K562 (cell line): ENCODE measurements around the gene EFEMP2.

Experiments
- CBX3 ChIP-seq, 2 experiments: IDR thresholded peaks; 1 replicate in 1 of 2; 2 replicates in 1 of 2; pipeline ENCODE4 v1.6.1; 2012; ENCODE audit warnings: inconsistent platforms in 2 of 2, low read length in 2 of 2, borderline replicate concordance in 1 of 2, control low read depth in 1 of 2
- CEBPG ChIP-seq, 3 experiments: fragments of 200-800 bp in 1 of 3; sonication (Bioruptor generic) in 1 of 3; sonication (generic) in 1 of 3; formaldehyde crosslinking in 1 of 3; IDR thresholded peaks in 2 of 3; conservative IDR thresholded peaks in 1 of 3; 2 replicates each; pipeline versions ENCODE4 v1.6.1 to v1.8.0; 2016 to 2022; ENCODE audit warnings: missing compliant biosample characterization in 2 of 3, missing genetic modification characterization in 2 of 3, mild to moderate bottlenecking in 1 of 3, missing genetic modification reagents in 1 of 3
- CTCF ChIP-seq, 3 experiments: IDR thresholded peaks in 2 of 3; conservative IDR thresholded peaks in 1 of 3; 2 replicates each; pipeline ENCODE4 v1.5.1; 2011 to 2012; ENCODE audit warnings: low read length in 3 of 3, mild to moderate bottlenecking in 3 of 3, control low read depth in 2 of 3, improper control_type of control experiment in 1 of 3, inconsistent platforms in 1 of 3, low read depth in 1 of 3, mixed read lengths in 1 of 3, moderate library complexity in 1 of 3; ENCODE audit not compliant: insufficient read depth in 2 of 3
- E2F5 ChIP-seq: sonication (generic); formaldehyde crosslinking; IDR thresholded peaks from 2 replicates; pipeline ENCODE4 v1.8.0; 2022; ENCODE audit warnings: mild to moderate bottlenecking, missing genetic modification reagents
- FOXM1 ChIP-seq, 2 experiments: fragments of 450-650 bp in 1 of 2; sonication (generic) in 1 of 2; formaldehyde crosslinking in 1 of 2; IDR thresholded peaks; 2 replicates each; pipeline versions ENCODE4 v1.6.1 to v1.9.0; 2017 to 2022; ENCODE audit warnings: low read depth in 2 of 2, mild to moderate bottlenecking in 2 of 2, missing genetic modification reagents in 1 of 2, moderate library complexity in 1 of 2
- GABPA ChIP-seq: fragments of 200-800 bp; sonication (Bioruptor generic); conservative IDR thresholded peaks from 2 replicates; pipeline ENCODE4 v1.6.1; 2016; ENCODE audit warnings: low read depth, missing genetic modification characterization, missing compliant biosample characterization
- GTF2F1 ChIP-seq: IDR thresholded peaks from 2 replicates; pipeline ENCODE4 v1.6.1; 2011; ENCODE audit warnings: low read depth, low read length, improper control_type of control experiment
- JUND ChIP-seq, 2 experiments: IDR thresholded peaks; 2 replicates in 1 of 2; 3 replicates in 1 of 2; pipeline ENCODE4 v1.6.1; 2011; ENCODE audit warnings: borderline replicate concordance in 2 of 2, low read depth in 2 of 2, low read length in 2 of 2, improper control_type of control experiment in 1 of 2, missing biosample characterization in 1 of 2, missing genetic modification characterization in 1 of 2, missing genetic modification reagents in 1 of 2
- KDM4B ChIP-seq, 2 experiments: fragments of 450-650 bp in 1 of 2; sonication (generic) in 1 of 2; IDR thresholded peaks; 2 replicates each; pipeline ENCODE4 v1.6.1; 2016 to 2017; ENCODE audit warnings: borderline replicate concordance in 2 of 2, antibody characterized with exemption in 1 of 2, low read depth in 1 of 2, mild to moderate bottlenecking in 1 of 2
- MCM5 ChIP-seq: fragments of 450-650 bp; IDR thresholded peaks from 2 replicates; pipeline ENCODE4 v1.6.1; 2016; ENCODE audit warnings: low read depth
- RAD21 ChIP-seq, 2 experiments: fragments of 250-450 bp in 1 of 2; fragments of 450-650 bp in 1 of 2; sonication (Bioruptor Pico) in 1 of 2; formaldehyde crosslinking in 1 of 2; IDR thresholded peaks in 1 of 2; conservative IDR thresholded peaks in 1 of 2; 2 replicates each; pipeline versions ENCODE4 v1.4.0 to v1.8.0; 2020 to 2022; ENCODE audit warnings: mild to moderate bottlenecking in 2 of 2, moderate library complexity in 1 of 2
- ZNF217 ChIP-seq: sonication (generic); formaldehyde crosslinking; IDR thresholded peaks from 2 replicates; pipeline ENCODE4 v1.8.0; 2022; ENCODE audit warnings: mild to moderate bottlenecking, missing genetic modification reagents
- ZNF23 ChIP-seq: fragments of 250-450 bp; sonication (Bioruptor Pico); IDR thresholded peaks from 2 replicates; pipeline ENCODE4 v1.4.0; 2020; ENCODE audit warnings: mild to moderate bottlenecking
- TF ChIP-seq, protein P1 (sequence below): sonication (generic); formaldehyde crosslinking; IDR thresholded peaks from 2 replicates; pipeline ENCODE4 v1.8.1; 2023; ENCODE audit warnings: mild to moderate bottlenecking, missing genetic modification reagents, moderate library complexity

GRCh38 chr11:65857853-65858680 lies 14.5 kb downstream of the EFEMP2 start, which contains the start of gene CFL1:
- no peak for TF ChIP-seq GABPA (tag)
- TF ChIP-seq MCM5 = no peak
- TF ChIP-seq FOXM1 (IDR thresholded peaks at IDR 0.05; ENCODE audit: low read depth) = no peak
- no peak for TF ChIP-seq FOXM1 (CRISPR knock-in tag; IDR thresholded peaks at IDR 0.05; ENCODE audit: low read depth)
- TF ChIP-seq RAD21 (CRISPR knock-in tag; conservative IDR thresholded peaks at IDR 0.05 in 1 of 2, IDR thresholded peaks at IDR 0.05 in 1 of 2) = no peak
- TF ChIP-seq CTCF (IDR thresholded peaks at IDR 0.05 in 2 of 3, conservative IDR thresholded peaks at IDR 0.05 in 1 of 3; ENCODE audit: insufficient read depth in 2 of 3, low read depth in 1 of 3, low read length in 3 of 3) = no peak; a peak in 1 of 6 replicates
- no peak for TF ChIP-seq CBX3 (IDR thresholded peaks at IDR 0.05; ENCODE audit: borderline replicate concordance in 1 of 2, low read length in 2 of 2)
- TF ChIP-seq JUND (IDR thresholded peaks at IDR 0.05; ENCODE audit: borderline replicate concordance, low read depth, low read length) = peak; percentile 38; the same call in 1 of the 2 replicates
- no peak; the same call in 2 of the 3 replicates for TF ChIP-seq JUND (tag; IDR thresholded peaks at IDR 0.05; ENCODE audit: borderline replicate concordance, low read depth, low read length)
- peak; percentile 70; the same call in 1 of the 2 replicates for TF ChIP-seq GTF2F1
- TF ChIP-seq ZNF217 (CRISPR knock-in tag) = no peak
- peak in 1 of 2 experiments; percentile 84; a peak in 1 of 4 replicates for TF ChIP-seq KDM4B (IDR thresholded peaks at IDR 0.05; ENCODE audit: borderline replicate concordance in 2 of 2, low read depth in 1 of 2)
- TF ChIP-seq, protein P1, sequence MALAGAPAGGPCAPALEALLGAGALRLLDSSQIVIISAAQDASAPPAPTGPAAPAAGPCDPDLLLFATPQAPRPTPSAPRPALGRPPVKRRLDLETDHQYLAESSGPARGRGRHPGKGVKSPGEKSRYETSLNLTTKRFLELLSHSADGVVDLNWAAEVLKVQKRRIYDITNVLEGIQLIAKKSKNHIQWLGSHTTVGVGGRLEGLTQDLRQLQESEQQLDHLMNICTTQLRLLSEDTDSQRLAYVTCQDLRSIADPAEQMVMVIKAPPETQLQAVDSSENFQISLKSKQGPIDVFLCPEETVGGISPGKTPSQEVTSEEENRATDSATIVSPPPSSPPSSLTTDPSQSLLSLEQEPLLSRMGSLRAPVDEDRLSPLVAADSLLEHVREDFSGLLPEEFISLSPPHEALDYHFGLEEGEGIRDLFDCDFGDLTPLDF (CRISPR knock-in tag) = peak; percentile 88
- TF ChIP-seq E2F5 (CRISPR knock-in tag) = peak; percentile 42; the same call in 1 of the 2 replicates
- TF ChIP-seq CEBPG (CRISPR knock-in tag; IDR thresholded peaks at IDR 0.05) = no peak
- TF ChIP-seq CEBPG (tag; conservative IDR thresholded peaks at IDR 0.05 in 1 of 2, IDR thresholded peaks at IDR 0.05 in 1 of 2) = no peak
- TF ChIP-seq ZNF23 = no peak
